ENCODE data around the gene UBAP2L. TPM values are rescaled to one million over a fixed set of nuclear protein-coding genes. Genes with fewer than 3 reads are reported as not detected.

UBAP2L gene
- total RNA-seq (10 to 100 TPM; 36.4 to 58.2 (median 53.5) TPM), polyA plus RNA-seq (10 to 100 TPM; 23.4 to 80.8 (median 27.6) TPM)

DNA sequence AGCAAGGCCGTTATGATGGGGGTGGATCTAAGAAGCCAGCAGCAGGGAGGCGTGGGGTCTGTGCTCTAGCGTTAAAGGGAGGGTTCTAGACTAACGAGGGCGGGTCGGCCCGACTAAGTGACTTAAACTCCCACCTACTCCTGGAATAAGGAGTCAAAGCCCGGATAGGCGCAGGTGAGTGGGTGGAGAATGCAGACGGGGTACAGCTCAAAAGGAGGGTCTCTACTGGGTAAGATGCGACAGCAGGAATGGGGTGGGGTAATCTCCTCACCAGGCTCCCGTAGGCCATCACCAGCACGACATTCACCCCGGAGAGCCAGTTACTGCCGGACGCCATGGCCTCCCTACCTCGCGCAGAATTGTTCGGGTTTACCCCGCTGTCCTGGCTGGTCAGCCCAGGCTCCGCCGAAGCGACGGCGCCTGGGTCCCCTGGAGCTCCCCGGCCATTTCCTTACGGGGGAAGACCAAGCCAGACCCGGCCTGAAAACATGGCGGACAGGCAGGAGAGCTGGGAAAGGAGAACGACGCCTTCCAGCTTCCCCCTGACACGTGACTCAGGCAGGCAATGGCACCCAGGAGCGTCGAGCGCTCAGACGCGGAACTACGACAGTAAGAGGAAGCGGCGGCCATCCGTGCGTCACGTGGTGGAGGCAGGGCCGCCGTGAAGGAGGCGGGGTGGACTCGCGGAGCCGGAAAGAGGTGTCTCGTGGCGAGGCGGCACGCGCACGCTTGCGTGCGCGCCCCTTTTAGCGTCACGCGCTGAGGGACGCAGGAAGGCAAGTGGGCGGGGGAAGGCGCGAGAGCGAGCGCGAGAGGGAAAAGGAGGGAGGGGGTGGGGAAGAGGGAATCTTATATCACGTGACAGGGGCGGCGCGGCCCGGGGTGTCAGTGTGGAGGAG lies at the start of gene UBAP2L:
UBAP2L (plus strand) TSS at position 885 of the 899 bp plus-strand sequence. CDS start 4,169 bp downstream, outside the sequence.
- peak within 1 kb of the TSS; percentile 97 to 99 (median 98) for H3K27ac ChIP-seq
- H3K27me3 ChIP-seq: no peaks in the 10 kb centered on the region
- TF ChIP-seq POLR2A (IDR thresholded peaks at IDR 0.05) (peak; percentile 50 to 71), CTCF (IDR thresholded peaks at IDR 0.05) (no peak), POLR2AphosphoS5 (IDR thresholded peaks at IDR 0.05) (peak; percentile 85 to 98 (median 93)), EP300 (IDR thresholded peaks at IDR 0.05) (peak in 3 of 4 donors; percentile 70 to 100 (median 71))
- no peaks in the 10 kb centered on the region for H3K9me3 ChIP-seq
- 0% methylated on average over 73 of the region's 73 CpGs for WGBS, 2 donors
- peaks cover 0 to 59% (median 56%) of the 10 kb centered on the region in 4 donors for H3K4me1 ChIP-seq
- peaks cover 7 to 32% (median 10%) of the 10 kb centered on the region in 4 donors for H3K36me3 ChIP-seq
- intact Hi-C loops (cut with DNase I): loop anchor here (2.0 kb wide), 1 partner anchor 38 kb away; no protein-coding TSS in a partner anchor
- peak within 1 kb of the TSS; percentile 55 to 82 (median 81) for H3K4me3 ChIP-seq
- DNase-seq: peak; percentile 100

DNA sequence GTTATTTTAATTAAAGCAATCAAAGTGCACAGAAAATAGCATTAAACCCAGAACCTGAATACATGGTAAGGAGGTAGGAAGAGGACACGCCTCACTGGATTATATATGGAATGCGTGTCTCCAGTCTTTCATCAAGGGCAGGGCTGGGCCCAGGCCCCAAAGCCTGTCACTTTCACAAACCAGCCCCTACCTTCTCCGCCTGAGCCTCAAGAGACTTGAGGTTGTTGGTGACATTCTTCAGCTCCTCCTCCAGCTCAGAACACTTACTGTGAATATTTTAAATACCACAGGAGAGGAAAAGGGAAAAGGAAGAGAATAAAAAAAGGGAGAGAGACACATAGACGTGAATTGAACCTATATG lies 49.6 kb upstream of the UBAP2L start:
- intact Hi-C loops (cut with DNase I): no loop called here
- Histone ChIP-seq H3K9me3 (no peaks in the 10 kb centered on the region), H3K4me3 (no peak overlapping the region), H3K36me3 (peaks cover 43 to 95% (median 68%) of the 10 kb centered on the region in 4 donors), H3K27me3 (no peaks in the 10 kb centered on the region), H3K4me1 (peaks cover 0 to 10% (median 6%) of the 10 kb centered on the region in 4 donors), H3K27ac (no peak overlapping the region)
- TF ChIP-seq EP300 (IDR thresholded peaks at IDR 0.05) (no peak), POLR2AphosphoS5 (IDR thresholded peaks at IDR 0.05) (no peak), CTCF (IDR thresholded peaks at IDR 0.05) (no peak), POLR2A (IDR thresholded peaks at IDR 0.05) (no peak)
- WGBS, 2 donors: 92 to 93% methylated on average over 4 of the region's 4 CpGs
- DNase-seq: no peak

GRCh38 chr1:154171880-154172279 lies 48.9 kb upstream of the UBAP2L start:
- no peak for DNase-seq
- TF ChIP-seq POLR2AphosphoS5 (IDR thresholded peaks at IDR 0.05): no peak
- intact Hi-C loops (cut with DNase I): no loop called here
- H3K9me3 ChIP-seq: no peaks in the 10 kb centered on the region
- H3K36me3 ChIP-seq: peaks cover 43 to 88% (median 61%) of the 10 kb centered on the region in 4 donors
- no peaks in the 10 kb centered on the region for H3K27me3 ChIP-seq
- WGBS, 2 donors: 95 to 96% methylated on average over 5 of the region's 5 CpGs
- H3K4me1 ChIP-seq: peaks cover 0 to 17% (median 12%) of the 10 kb centered on the region in 4 donors
- H3K27ac ChIP-seq: no peak overlapping the region
- H3K4me3 ChIP-seq: no peak overlapping the region

GRCh38 chr1:154174654-154175053 lies 46.1 kb upstream of the UBAP2L start:
- H3K27ac ChIP-seq: no peak overlapping the region
- TF ChIP-seq POLR2A (IDR thresholded peaks at IDR 0.05) (no peak), CTCF (IDR thresholded peaks at IDR 0.05) (no peak)
- peaks cover 0 to 43% (median 36%) of the 10 kb centered on the region in 4 donors for H3K4me1 ChIP-seq
- no peaks in the 10 kb centered on the region for H3K9me3 ChIP-seq
- peaks cover 33 to 61% (median 39%) of the 10 kb centered on the region in 4 donors for H3K36me3 ChIP-seq
- no peak overlapping the region for H3K4me3 ChIP-seq
- no peaks in the 10 kb centered on the region for H3K27me3 ChIP-seq
- no peak for DNase-seq
- WGBS, 2 donors: 86 to 94% methylated on average over 4 of the region's 4 CpGs
- intact Hi-C loops (cut with DNase I): no loop called here

- DNase-seq: no peak
- Histone ChIP-seq H3K4me1 (peaks cover 0 to 60% (median 53%) of the 10 kb centered on the region in 4 donors), H3K27ac (peak overlapping the region in 3 of 4 donors; percentile 39 to 59 (median 44)), H3K9me3 (no peaks in the 10 kb centered on the region), H3K27me3 (no peaks in the 10 kb centered on the region), H3K4me3 (no peak overlapping the region), H3K36me3 (peaks cover 18 to 44% (median 23%) of the 10 kb centered on the region in 4 donors)
- intact Hi-C loops (cut with DNase I): no loop called here
- no peak for TF ChIP-seq CTCF (IDR thresholded peaks at IDR 0.05)
- TF ChIP-seq EP300 (IDR thresholded peaks at IDR 0.05): no peak
- no peak for TF ChIP-seq POLR2AphosphoS5 (IDR thresholded peaks at IDR 0.05)
- no peak for TF ChIP-seq POLR2A (IDR thresholded peaks at IDR 0.05)
- WGBS, 2 donors: 19 to 20% methylated on average over 2 of the region's 2 CpGs
These were observed 44.4 kb upstream of the UBAP2L start for GRCh38 chr1:154176337-154176736.

Measured in sigmoid colon (tissue), 7 donors.